ENCODE measurements around the gene INAFM2.

The INAFM2 gene

DNA sequence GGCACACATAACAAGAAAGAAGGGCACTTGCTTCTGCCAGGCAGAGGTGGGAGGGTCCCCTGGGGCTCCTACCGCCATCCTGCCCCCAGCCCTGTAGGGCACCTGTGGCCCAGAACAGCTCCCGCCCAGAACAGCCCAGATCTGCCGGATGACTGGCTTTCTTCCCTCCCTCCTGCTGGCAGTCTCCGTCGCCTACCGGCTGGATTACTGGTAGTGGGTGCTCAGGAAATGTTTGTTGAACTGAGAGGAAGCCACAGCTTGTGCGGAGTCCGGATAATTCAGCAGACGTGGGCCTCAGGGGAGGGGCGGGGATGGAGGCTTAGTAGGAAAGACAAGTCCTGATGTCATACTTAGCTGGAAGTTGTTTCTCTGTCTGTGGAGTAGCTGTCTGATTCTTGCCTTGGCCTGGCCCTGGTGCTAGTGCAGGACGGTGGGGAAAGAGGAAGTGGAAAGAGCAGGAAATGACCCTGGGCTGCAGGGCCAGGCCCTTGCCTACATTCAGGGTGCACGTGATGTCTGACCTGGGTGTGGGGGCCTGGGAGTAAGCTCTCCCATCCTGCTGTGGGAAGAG is 10.5 kb downstream of the INAFM2 start:
- no peak overlapping the region for H3K4me3 ChIP-seq (ENCODE audit: low read length)
- TF ChIP-seq, protein P1, sequence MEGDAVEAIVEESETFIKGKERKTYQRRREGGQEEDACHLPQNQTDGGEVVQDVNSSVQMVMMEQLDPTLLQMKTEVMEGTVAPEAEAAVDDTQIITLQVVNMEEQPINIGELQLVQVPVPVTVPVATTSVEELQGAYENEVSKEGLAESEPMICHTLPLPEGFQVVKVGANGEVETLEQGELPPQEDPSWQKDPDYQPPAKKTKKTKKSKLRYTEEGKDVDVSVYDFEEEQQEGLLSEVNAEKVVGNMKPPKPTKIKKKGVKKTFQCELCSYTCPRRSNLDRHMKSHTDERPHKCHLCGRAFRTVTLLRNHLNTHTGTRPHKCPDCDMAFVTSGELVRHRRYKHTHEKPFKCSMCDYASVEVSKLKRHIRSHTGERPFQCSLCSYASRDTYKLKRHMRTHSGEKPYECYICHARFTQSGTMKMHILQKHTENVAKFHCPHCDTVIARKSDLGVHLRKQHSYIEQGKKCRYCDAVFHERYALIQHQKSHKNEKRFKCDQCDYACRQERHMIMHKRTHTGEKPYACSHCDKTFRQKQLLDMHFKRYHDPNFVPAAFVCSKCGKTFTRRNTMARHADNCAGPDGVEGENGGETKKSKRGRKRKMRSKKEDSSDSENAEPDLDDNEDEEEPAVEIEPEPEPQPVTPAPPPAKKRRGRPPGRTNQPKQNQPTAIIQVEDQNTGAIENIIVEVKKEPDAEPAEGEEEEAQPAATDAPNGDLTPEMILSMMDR (IDR thresholded peaks at IDR 0.05; ENCODE audit: insufficient read depth, low read depth, low read length, missing control alignments): no peak
- peak; percentile 72 for DNase-seq (ENCODE audit: low read depth)

- H3K4me3 ChIP-seq (ENCODE audit: low read length): no peak overlapping the region
- TF ChIP-seq, protein P1 (IDR thresholded peaks at IDR 0.05; ENCODE audit: insufficient read depth, low read depth, low read length, missing control alignments): no peak
- DNase-seq (ENCODE audit: low read depth): no peak
Measured at GRCh38 chr15:40334541-40334940, 11.0 kb downstream of the INAFM2 start.

GRCh38 chr15:40334941-40335795 is 11.7 kb downstream of the INAFM2 start:
- H3K4me3 ChIP-seq (ENCODE audit: low read length): no peak overlapping the region

GRCh38 chr15:40335938-40336743 is 12.6 kb downstream of the INAFM2 start:
- no peak overlapping the region for H3K4me3 ChIP-seq (ENCODE audit: low read length)
- DNase-seq (ENCODE audit: low read depth): no peak

More at GRCh38 chr15:40334941-40335795, 11.7 kb downstream of the INAFM2 start:
- TF ChIP-seq, protein P1 (IDR thresholded peaks at IDR 0.05; ENCODE audit: insufficient read depth, low read depth, low read length, missing control alignments): no peak
- DNase-seq (ENCODE audit: low read depth): peak; percentile 50

GRCh38 chr15:40336744-40337122 is 13.2 kb downstream of the INAFM2 start:
- no peak overlapping the region for H3K4me3 ChIP-seq (ENCODE audit: low read length)
- no peak for DNase-seq (ENCODE audit: low read depth)
- TF ChIP-seq, protein P1 (IDR thresholded peaks at IDR 0.05; ENCODE audit: insufficient read depth, low read depth, low read length, missing control alignments): no peak

More at GRCh38 chr15:40335938-40336743, 12.6 kb downstream of the INAFM2 start:
- TF ChIP-seq, protein P1 (IDR thresholded peaks at IDR 0.05; ENCODE audit: insufficient read depth, low read depth, low read length, missing control alignments): no peak

GRCh38 chr15:40337597-40337996 is 14.1 kb downstream of the INAFM2 start:
- DNase-seq (ENCODE audit: low read depth): no peak
- no peak overlapping the region for H3K4me3 ChIP-seq (ENCODE audit: low read length)
- TF ChIP-seq, protein P1 (IDR thresholded peaks at IDR 0.05; ENCODE audit: insufficient read depth, low read depth, low read length, missing control alignments): no peak
